ENCODE data around the gene OXER1.
"Not testable (repeated sequence)": the region's sequence is repeated elsewhere in the genome, so short reads cannot be mapped to it uniquely, and the experiment has no call there.

The OXER1 gene

DNA sequence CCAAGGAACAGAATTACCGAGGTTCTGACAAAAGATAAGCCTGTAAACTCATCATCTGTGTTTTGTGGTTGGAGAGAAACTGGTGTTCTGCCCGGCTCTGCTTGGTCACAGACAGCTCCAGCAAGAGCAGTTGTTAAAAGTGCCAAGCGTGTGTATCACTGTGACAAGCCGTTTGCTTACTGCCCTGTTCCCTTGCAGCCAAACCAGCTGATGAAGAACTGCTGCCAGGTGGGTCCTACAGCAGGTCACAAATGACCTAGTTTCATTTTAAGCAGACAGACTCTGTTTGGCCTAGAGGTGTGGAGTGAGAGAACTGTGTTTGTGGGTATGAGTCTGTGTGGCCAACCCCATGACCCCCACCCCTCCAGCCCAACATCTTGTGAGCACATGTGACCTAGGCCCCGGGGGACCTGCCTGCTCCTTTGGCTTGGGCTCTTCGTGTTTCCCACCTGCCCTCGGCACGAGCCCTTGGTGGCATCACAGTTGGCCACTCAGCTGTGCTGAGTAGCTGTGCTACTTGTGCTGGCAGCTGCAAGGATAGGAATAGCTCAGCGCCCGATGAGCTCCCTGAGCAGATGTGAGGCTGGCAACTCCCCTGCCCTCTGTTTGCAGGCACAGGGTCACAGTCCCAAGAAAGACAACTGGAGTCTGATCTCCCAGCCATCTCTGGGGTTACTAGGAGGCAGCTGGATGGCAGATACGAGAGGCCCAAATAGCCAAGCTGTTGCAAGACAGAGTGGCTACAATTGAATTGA is 9.7 kb downstream of the OXER1 start:
- in situ Hi-C loops (cut with HindIII; ENCODE audit: low sequenced_read_pairs) = no loop called here

DNA sequence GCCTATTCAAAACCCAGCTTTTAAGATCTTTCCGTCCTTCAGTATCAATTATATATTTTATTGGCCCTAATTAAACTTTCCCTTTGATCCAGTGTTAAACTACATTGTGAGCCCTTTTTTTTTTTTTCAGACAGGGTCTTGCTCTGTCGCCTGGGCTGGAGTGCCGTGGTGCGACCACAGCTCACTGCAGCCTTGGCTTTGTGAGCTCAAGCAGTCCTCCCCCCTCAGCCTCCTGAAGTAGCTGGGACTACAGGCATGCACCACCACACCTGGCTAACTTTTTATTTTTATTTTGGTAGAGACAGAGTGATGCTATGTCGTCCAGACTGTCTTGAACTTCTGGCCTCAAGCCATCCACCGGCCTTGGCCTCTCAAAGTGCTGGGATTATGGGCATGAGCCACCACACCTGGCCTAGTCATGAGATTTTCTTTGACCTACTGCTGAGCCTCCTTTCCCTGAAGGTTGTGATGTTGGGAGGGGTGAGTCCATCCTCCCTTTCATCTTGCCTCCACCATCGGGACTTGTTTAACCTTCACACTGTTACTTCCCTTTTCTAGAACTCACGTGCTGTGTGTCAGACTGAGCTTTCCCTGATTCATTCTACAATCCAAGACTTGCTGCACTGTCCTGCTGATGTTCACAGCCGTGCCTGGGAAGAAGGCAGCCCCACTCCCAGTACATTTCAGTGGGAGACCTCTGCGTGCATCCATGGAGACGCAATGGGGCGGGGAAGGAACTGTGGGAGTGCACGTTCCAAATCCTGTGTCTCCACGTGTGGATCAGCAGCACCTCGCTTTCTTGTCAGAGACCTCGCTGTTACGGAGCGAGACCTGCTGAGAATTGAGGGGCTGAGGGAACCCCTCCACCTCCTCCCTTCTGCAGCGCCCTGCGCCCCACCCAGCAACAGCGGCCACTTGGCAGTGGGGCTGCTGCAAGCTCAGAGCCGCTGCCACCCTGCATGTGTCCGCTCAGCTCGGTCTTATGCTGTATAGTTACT is 10.8 kb downstream of the OXER1 start:
- in situ Hi-C loops (cut with HindIII; ENCODE audit: low sequenced_read_pairs) = no loop called here

- in situ Hi-C loops (cut with HindIII; ENCODE audit: low sequenced_read_pairs) = no loop called here
Observed at GRCh38 chr2:42752314-42752713, 11.6 kb downstream of the OXER1 start.

GRCh38 chr2:42748840-42749239 is 15.1 kb downstream of the OXER1 start:
- in situ Hi-C loops (cut with HindIII; ENCODE audit: low sequenced_read_pairs) = loop anchor here (5.0 kb wide), 1 partner anchor 252 kb away; no protein-coding TSS in a partner anchor

DNA sequence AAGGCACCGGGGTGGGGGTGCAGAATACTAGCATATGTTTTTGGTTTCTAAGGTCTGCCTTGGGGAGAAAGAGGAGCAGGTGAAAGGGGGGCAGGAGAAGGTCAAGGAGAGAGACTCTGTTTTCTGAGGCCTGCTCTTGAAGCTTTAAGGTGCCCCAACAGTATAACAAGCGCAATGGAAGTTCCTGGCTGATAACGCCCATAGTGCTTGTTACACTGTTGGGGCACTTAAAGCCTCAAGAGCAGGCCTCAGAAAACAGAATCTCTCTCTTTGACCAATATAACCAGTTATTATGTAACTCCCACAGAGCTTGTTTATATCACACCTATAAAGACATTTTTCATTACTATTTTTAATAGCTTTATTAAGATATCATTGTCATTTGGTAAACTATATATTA is 16.5 kb downstream of the OXER1 start:
- in situ Hi-C loops (cut with HindIII; ENCODE audit: low sequenced_read_pairs) = loop anchor here (5.0 kb wide), 1 partner anchor 250 kb away; no protein-coding TSS in a partner anchor

- in situ Hi-C loops (cut with HindIII; ENCODE audit: low sequenced_read_pairs) = loop anchor here (5.0 kb wide), 1 partner anchor 247 kb away; no protein-coding TSS in a partner anchor
Observed at GRCh38 chr2:42744545-42745082, 19.3 kb downstream of the OXER1 start.

DNA sequence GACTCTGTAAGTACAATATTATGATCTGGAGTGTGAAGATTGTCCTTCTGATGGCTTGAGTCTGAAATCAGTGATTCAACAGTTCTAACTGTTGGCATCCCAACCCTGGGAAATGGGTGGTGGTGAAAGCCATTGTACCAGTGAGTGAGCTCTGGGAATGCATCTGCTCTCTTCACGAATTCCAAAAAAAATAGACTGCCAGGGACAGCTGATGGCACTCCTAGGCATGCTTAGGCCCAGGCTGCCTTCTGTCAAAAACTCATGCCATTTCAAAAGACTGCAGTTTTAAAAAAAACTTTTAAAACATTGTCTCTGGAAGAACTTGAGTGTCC is 20.3 kb downstream of the OXER1 start:
- in situ Hi-C loops (cut with HindIII; ENCODE audit: low sequenced_read_pairs) = no loop called here

DNA sequence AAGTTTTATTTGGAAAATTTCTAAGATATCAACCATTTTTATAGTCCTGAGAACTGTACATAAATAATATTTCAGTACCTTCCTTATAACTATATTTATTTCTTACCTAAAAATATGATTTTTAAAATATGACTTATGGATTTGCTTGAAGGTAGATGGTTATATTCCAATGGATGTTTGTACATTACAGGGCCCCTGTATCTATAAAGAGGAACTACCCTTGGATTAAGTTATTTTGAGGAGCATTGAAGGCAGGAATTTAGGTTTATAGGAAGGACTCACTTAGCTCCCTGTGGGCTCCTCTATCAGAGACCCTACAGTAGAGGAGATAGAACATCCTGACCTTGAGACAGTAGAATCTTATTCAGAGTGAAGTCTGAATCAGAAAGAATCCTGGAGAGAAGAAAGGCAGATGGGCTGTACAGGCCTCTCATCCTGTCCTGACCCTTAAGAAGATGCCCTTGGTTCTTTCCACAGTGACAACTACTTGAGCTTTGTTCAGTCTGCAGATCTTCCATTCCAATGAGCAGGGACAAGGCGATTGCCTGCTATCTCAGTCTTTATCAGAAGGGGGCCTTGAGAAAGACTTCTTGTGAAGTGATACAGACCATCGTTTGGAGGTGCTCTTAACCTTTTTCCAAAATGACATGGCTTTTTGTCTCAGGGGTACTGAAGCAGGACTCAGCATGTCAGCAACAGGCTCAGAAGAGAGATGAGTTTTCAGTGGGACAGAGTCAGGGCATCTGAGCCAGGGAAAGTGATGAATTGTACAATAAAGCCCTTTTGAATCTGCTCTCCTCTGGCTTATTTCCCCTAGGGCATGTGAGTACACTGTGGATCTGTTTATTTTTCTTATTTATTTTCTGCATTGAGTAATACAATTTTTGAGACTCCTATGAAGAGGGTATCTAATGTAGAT is 20.9 kb downstream of the OXER1 start:
- in situ Hi-C loops (cut with HindIII; ENCODE audit: low sequenced_read_pairs) = no loop called here

DNA sequence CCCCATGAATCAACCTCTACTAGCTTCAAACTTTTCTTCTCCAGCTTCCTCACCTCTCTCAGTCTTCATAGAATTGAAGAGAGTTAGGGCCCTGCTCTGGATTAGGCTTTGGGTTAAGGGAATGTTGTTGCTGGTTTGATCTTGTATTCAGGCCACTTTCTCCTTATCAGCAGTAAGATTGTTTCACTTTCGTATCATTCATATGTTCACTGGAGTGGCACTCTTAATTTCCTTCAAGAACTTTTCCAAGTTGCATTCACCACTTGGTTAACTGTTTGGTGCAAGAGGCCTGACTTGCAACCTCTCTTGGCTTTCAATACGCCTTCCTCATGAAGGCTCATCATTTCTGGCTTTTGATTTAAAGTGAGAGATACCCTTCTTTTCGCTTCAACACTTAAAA is 22.8 kb downstream of the OXER1 start:
- in situ Hi-C loops (cut with HindIII; ENCODE audit: low sequenced_read_pairs) = no loop called here

DNA sequence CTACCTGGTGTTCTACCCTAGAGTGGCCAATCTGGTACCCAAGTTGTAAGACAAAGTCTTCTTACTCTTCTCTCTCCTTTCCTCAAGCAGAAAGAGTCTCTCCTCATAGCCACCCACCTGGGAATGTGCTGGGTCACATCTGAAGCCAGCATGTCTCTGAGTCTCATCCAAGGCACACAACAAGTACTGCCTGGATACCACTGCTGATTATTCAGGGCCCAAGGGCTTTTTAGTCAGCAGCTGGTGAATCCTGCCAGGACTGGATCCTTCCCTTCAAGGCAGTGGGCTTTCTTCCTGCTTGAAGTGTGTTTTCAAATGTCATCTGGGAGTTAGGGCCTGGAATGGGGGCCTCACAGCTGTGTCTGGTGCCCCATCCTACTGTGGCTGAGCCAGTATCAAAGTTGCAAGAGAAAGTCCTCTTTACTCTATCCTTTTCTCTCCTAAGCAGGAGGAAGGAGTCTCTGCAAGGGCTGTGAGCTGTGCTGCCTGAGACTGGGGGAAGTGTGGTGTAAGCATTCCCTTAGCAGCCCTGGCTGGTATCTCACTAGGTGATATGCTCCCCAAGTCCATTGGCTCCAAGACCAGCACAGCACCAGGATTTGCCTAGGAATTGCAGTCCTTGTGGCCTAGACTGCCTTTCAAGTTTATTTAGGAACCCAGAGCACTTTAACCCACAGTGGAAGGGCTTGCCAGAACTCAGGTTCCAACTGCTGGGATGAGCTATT is 27.2 kb downstream of the OXER1 start:
- in situ Hi-C loops (cut with HindIII; ENCODE audit: low sequenced_read_pairs) = no loop called here

- in situ Hi-C loops (cut with HindIII; ENCODE audit: low sequenced_read_pairs) = no loop called here
Observed at GRCh38 chr2:42733852-42734251, 30.1 kb downstream of the OXER1 start.

DNA sequence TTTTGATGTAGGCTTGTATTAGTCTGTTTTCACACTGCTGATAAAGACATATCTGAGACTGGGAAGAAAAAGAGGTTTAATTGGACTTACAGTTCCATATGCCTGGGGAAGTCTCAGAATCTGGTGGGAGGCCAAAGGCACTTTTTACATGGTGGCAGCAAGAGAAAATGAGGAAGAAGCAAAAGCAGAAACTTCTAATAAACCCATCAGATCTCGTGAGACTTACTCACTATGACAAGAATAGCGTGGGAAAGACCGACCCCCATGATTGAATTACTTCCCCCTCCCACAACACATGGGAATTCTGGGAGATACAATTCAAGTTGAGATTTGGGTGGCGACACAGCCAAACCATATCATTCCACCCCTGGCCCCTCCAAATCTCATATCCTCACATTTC is 32.6 kb downstream of the OXER1 start:
- in situ Hi-C loops (cut with HindIII; ENCODE audit: low sequenced_read_pairs) = not testable (repeated sequence)

- in situ Hi-C loops (cut with HindIII; ENCODE audit: low sequenced_read_pairs) = no loop called here
Observed at GRCh38 chr2:42726680-42727079, 37.3 kb downstream of the OXER1 start.

DNA sequence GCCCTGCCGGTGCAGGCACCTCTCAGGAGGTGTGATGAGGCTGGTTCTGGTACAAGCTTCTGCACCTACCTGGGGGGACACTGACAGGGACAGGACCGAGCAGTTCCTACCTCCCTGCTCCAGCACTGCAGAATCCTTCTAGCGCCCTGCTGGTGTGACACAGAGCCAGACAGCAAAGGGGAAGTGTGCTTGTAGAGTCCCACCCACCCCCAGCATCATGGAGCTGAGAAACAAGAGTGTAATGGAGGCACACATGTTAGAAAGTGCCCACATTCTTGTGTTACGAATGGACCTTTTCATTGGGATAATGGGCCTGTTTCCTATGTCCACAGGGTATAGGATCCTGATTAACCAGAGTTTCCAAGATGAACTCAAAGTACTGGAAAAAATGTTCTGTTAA is 38.3 kb downstream of the OXER1 start:
- in situ Hi-C loops (cut with HindIII; ENCODE audit: low sequenced_read_pairs) = no loop called here

- in situ Hi-C loops (cut with HindIII; ENCODE audit: low sequenced_read_pairs) = no loop called here
Observed at GRCh38 chr2:42724886-42725285, 39.0 kb downstream of the OXER1 start.

- in situ Hi-C loops (cut with HindIII; ENCODE audit: low sequenced_read_pairs) = no loop called here
Observed at GRCh38 chr2:42723465-42723864, 40.5 kb downstream of the OXER1 start.

DNA sequence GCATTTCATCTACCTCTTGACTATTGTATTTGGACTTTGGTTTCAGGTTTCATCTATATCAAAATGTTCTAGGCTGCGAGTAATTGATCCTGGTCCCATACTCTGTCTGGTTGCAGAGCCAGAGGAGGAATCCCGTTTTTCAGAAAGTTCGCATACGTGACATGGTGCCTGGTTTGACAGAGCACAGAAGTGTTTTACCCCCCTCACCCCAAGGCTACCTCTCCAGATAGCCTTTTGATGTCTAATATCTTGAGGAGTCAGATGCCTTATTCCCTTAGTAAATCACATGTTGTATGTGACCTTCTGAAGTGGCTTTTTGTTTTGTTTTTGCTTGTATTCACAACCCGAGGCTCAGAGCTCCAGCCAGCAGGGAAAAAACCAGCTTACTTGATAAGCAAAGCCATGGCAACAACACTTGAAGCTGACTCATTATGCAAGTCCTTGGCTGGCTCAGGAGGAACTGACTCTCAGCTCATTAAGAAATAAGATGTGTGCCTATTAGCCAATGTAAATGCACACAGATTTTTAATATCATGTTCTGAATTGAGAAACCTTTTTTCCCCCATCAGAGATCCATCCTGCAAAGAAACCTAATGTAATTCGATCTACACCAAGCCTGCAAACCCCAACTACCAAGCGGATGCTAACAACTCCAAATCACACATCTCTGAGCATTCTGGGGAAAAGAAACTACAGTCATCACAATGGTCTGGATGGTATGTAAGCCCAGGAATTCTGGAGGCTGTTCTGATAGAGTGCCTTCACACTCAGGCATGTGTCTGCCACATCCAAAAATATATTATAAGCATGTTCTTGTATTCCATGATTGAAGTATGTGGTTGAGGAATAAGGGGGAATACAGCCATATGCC is 41.4 kb downstream of the OXER1 start:
- in situ Hi-C loops (cut with HindIII; ENCODE audit: low sequenced_read_pairs) = no loop called here

DNA sequence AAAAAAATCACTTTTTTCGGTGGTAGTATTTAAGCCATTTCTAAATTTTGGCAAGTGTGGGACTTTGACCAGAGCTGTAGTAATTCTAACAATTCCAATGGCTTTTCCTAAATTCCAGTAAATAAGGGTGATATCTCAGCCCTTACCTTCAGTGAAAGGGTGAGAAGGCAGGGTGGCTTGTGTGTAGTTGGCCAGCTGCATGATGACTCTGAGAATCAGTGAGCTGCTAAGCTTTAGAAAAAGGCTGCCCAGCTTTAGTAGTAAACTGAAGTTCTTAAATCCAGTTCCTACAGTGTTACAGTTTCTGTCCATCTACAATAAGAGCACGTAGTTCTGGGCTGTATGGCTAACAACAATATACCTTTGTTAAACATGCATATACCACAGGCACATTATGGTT is 42.0 kb downstream of the OXER1 start:
- in situ Hi-C loops (cut with HindIII; ENCODE audit: low sequenced_read_pairs) = no loop called here

GRCh38 chr2:42714686-42715085 is 49.2 kb downstream of the OXER1 start:
- in situ Hi-C loops (cut with HindIII; ENCODE audit: low sequenced_read_pairs) = no loop called here

Measured in endothelial cell of hepatic sinusoid (primary cell).